Astrocyte (in vitro differentiated cells and primary cell): ENCODE data around the gene BCAM. TPM values are rescaled to one million over a fixed set of nuclear protein-coding genes. Genes with fewer than 3 reads are reported as not detected.

ENCODE experiments used
- DNase-seq: peaks from one replicate; pipeline ENCODE4 v3.0.0-alpha.2; 2010; ENCODE audit warnings: low read depth
- FAIRE-seq: peaks from 2 replicates; lab custom pipeline; 2011; peaks lifted over from hg19 to GRCh38; lab: Jason Lieb, UNC
- H2AFZ ChIP-seq: 2 replicates; pipeline ENCODE4 v1.6.0; 2012; ENCODE audit warnings: low read depth, low read length, inconsistent platforms
- H3K27ac ChIP-seq: 2 replicates; pipeline ENCODE4 v1.5.1; 2011; ENCODE audit warnings: low read depth, low read length, inconsistent platforms
- H3K27me3 ChIP-seq: 2 replicates; pipeline ENCODE4 v1.6.0; 2011; ENCODE audit warnings: low read length, inconsistent platforms; ENCODE audit not compliant: insufficient read depth
- H3K36me3 ChIP-seq: 2 replicates; pipeline ENCODE4 v1.5.1; 2011; ENCODE audit warnings: low read length, inconsistent platforms; ENCODE audit not compliant: insufficient read depth
- H3K4me1 ChIP-seq: 2 replicates; pipeline ENCODE4 v1.5.1; 2011; ENCODE audit warnings: low read length, inconsistent platforms; ENCODE audit not compliant: insufficient read depth
- H3K4me2 ChIP-seq: 2 replicates; pipeline ENCODE4 v1.6.0; 2012; ENCODE audit warnings: low read length, inconsistent platforms
- H3K4me3 ChIP-seq: 2 replicates; pipeline ENCODE4 v1.5.1; 2011; ENCODE audit warnings: low read depth, mild to moderate bottlenecking, low read length, inconsistent platforms; ENCODE audit not compliant: insufficient read depth
- H3K79me2 ChIP-seq: 2 replicates; pipeline ENCODE4 v1.6.0; 2012; ENCODE audit warnings: mild to moderate bottlenecking, low read length, inconsistent platforms; ENCODE audit not compliant: insufficient read depth
- H3K9ac ChIP-seq: 2 replicates; pipeline ENCODE4 v1.6.0; 2012; ENCODE audit warnings: mild to moderate bottlenecking, low read length, inconsistent platforms
- H3K9me3 ChIP-seq: 2 replicates; pipeline ENCODE4 v1.5.1; 2012; ENCODE audit warnings: low read depth, mild to moderate bottlenecking, low read length, inconsistent platforms; ENCODE audit not compliant: insufficient read depth
- H4K20me1 ChIP-seq: 2 replicates; pipeline ENCODE4 v1.6.0; 2012; ENCODE audit warnings: low read length, inconsistent platforms; ENCODE audit not compliant: insufficient read depth
- H3K27ac Mint-ChIP-seq: one replicate; pipeline ENCODE4 v1.8.0; 2021; ENCODE audit warnings: mild to moderate bottlenecking, mixed read lengths; ENCODE audit not compliant: unreplicated experiment
- H3K27me3 Mint-ChIP-seq: one replicate; pipeline ENCODE4 v1.8.0; 2021; ENCODE audit warnings: low read depth, mixed read lengths; ENCODE audit not compliant: unreplicated experiment
- H3K36me3 Mint-ChIP-seq: one replicate; pipeline ENCODE4 v1.8.0; 2021; ENCODE audit warnings: low read depth, mixed read lengths; ENCODE audit not compliant: unreplicated experiment
- H3K4me1 Mint-ChIP-seq: one replicate; pipeline ENCODE4 v1.8.0; 2021; ENCODE audit warnings: low read depth, mixed read lengths; ENCODE audit not compliant: unreplicated experiment
- H3K4me3 Mint-ChIP-seq: one replicate; pipeline ENCODE4 v1.8.0; 2021; ENCODE audit warnings: mild to moderate bottlenecking, moderate library complexity, mixed read lengths; ENCODE audit not compliant: unreplicated experiment
- H3K9me3 Mint-ChIP-seq: one replicate; pipeline ENCODE4 v1.8.0; 2021; ENCODE audit warnings: mild to moderate bottlenecking, mixed read lengths; ENCODE audit not compliant: unreplicated experiment
- CTCF ChIP-seq: IDR thresholded peaks from 2 replicates; pipeline ENCODE4 v1.5.1; 2011; ENCODE audit warnings: low read depth, mild to moderate bottlenecking, inconsistent platforms, low read length, moderate library complexity; ENCODE audit not compliant: insufficient read depth
- EZH2 ChIP-seq: IDR thresholded peaks from 2 replicates; pipeline ENCODE4 v1.6.1; 2012; ENCODE audit warnings: mild to moderate bottlenecking, low read length, inconsistent platforms; ENCODE audit not compliant: insufficient read depth
- total RNA-seq: library from RNA; stranded (reverse); gene quantifications from 2 replicates; pipeline ENCODE4 v1.2.1, GENCODE V29; 2021

The BCAM gene
- total RNA-seq, 1 donor from 2014 or later = 14.0 TPM

GRCh38 chr19:44848036-44848811 is 39.3 kb downstream of the BCAM start:
- Mint-ChIP-seq H3K27ac (peak overlapping the region; percentile 100), H3K36me3 (peaks cover 14% of the 10 kb centered on the region), H3K9me3 (no peaks in the 10 kb centered on the region), H3K4me3 (peak overlapping the region; percentile 99), H3K27me3 (no peaks in the 10 kb centered on the region), H3K4me1 (peaks cover 24% of the 10 kb centered on the region)
- no peak for TF ChIP-seq CTCF
- no peak for TF ChIP-seq EZH2
- no peak overlapping the region for H2AFZ ChIP-seq
- peak overlapping the region; percentile 89 for H3K4me2 ChIP-seq
- H3K4me3 ChIP-seq = peak overlapping the region; percentile 89
- peaks cover 62% of the 10 kb centered on the region for H4K20me1 ChIP-seq
- H3K9me3 ChIP-seq = no peaks in the 10 kb centered on the region
- H3K79me2 ChIP-seq = peaks cover 71% of the 10 kb centered on the region
- DNase-seq = peak; percentile 42
- H3K9ac ChIP-seq = peak overlapping the region; percentile 99
- H3K36me3 ChIP-seq = no peaks in the 10 kb centered on the region
- no peak for FAIRE-seq
- peaks cover 24% of the 10 kb centered on the region for H3K4me1 ChIP-seq
- H3K27me3 ChIP-seq = no peaks in the 10 kb centered on the region
- H3K27ac ChIP-seq = peak overlapping the region; percentile 92

GRCh38 chr19:44848812-44849447 is 40.0 kb downstream of the BCAM start:
- peaks cover 78% of the 10 kb centered on the region for H3K79me2 ChIP-seq
- Mint-ChIP-seq H3K4me1 (peaks cover 27% of the 10 kb centered on the region), H3K27ac (peak overlapping the region; percentile 100), H3K4me3 (peak overlapping the region; percentile 99), H3K27me3 (no peaks in the 10 kb centered on the region), H3K36me3 (peaks cover 18% of the 10 kb centered on the region), H3K9me3 (no peaks in the 10 kb centered on the region)
- H3K4me2 ChIP-seq = peak overlapping the region; percentile 89
- H3K9ac ChIP-seq = peak overlapping the region; percentile 99
- peaks cover 66% of the 10 kb centered on the region for H4K20me1 ChIP-seq
- no peak for TF ChIP-seq EZH2
- TF ChIP-seq CTCF = no peak
- H3K27ac ChIP-seq = peak overlapping the region; percentile 92
- H3K36me3 ChIP-seq = no peaks in the 10 kb centered on the region
- H3K27me3 ChIP-seq = no peaks in the 10 kb centered on the region
- FAIRE-seq (no peak), DNase-seq (no peak)
- no peaks in the 10 kb centered on the region for H3K9me3 ChIP-seq
- no peak overlapping the region for H2AFZ ChIP-seq
- peaks cover 24% of the 10 kb centered on the region for H3K4me1 ChIP-seq
- H3K4me3 ChIP-seq = peak overlapping the region; percentile 89
